ENCODE data around the gene RELT. TPM values are rescaled to one million over a fixed set of nuclear protein-coding genes. Genes with fewer than 3 reads are reported as not detected.

Gene RELT
- total and polyA plus RNA-seq, 10 donors, result 13.5 to 79.8 (median 39.5) TPM

DNA sequence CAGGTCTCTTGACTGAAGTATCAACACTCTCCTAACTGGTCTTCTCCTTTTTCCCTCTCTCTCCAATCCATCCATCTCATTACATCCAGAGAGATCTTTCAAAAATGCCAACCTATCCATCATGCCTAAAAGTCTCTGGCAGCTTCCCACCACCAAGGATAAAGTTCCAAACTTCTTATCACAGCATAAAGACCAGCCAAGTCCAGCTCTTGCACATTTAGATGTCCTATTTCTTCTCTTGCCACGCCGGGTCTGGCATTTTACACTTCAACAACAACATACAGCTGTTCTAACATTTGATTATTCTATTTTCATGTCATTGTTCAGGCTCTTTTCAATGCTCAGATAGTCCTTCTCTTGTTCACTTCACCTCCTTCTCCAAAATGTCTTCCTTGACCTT is 70.6 kb downstream of the RELT start:
- intact Hi-C loops (cut with DNase I; ENCODE audit: low total_unique reads), result no loop called here
- Histone ChIP-seq H3K4me3 (no peak overlapping the region), H3K27me3 (replicated peaks in 1 of 7) (no peaks in the 10 kb centered on the region), H3K36me3 (peaks cover 0 to 5% (median 0%) of the 10 kb centered on the region in 6 donors), H3K27ac (no peak overlapping the region), H3K9me3 (no peaks in the 10 kb centered on the region), H3K4me1 (peaks cover 0 to 12% (median 0%) of the 10 kb centered on the region in 6 donors)
- no peak for DNase-seq
- TF ChIP-seq POLR2AphosphoS5 (IDR thresholded peaks at IDR 0.05) (no peak), POLR2A (IDR thresholded peaks at IDR 0.05) (no peak)
- TF ChIP-seq, protein P1, sequence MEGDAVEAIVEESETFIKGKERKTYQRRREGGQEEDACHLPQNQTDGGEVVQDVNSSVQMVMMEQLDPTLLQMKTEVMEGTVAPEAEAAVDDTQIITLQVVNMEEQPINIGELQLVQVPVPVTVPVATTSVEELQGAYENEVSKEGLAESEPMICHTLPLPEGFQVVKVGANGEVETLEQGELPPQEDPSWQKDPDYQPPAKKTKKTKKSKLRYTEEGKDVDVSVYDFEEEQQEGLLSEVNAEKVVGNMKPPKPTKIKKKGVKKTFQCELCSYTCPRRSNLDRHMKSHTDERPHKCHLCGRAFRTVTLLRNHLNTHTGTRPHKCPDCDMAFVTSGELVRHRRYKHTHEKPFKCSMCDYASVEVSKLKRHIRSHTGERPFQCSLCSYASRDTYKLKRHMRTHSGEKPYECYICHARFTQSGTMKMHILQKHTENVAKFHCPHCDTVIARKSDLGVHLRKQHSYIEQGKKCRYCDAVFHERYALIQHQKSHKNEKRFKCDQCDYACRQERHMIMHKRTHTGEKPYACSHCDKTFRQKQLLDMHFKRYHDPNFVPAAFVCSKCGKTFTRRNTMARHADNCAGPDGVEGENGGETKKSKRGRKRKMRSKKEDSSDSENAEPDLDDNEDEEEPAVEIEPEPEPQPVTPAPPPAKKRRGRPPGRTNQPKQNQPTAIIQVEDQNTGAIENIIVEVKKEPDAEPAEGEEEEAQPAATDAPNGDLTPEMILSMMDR (IDR thresholded peaks at IDR 0.05 in 8 of 11, conservative IDR thresholded peaks at IDR 0.05 in 3 of 11), result no peak
- 88 to 96% (median 93%) methylated on average over 2 of the region's 2 CpGs for WGBS, 5 donors

Other genes with a start within 250 kb of the RELT start
- 100 to 1,000 TPM in 4 of 7 donors, 10 to 100 TPM in 3; 66.1 to 129 (median 110) TPM for gene FCHSD2, start 234.1 kb upstream of the RELT start, total RNA-seq
- gene FCHSD2, start 234.1 kb upstream of the RELT start, polyA plus RNA-seq, result 10 to 100 TPM; 30.2 to 35.0 (median 32.2) TPM
- gene P2RY2, start 158.1 kb upstream of the RELT start, total RNA-seq, result 10 to 100 TPM in 5 of 7 donors, 1 to 10 TPM in 2; 8.3 to 17.5 (median 12.0) TPM
- gene P2RY2, start 158.1 kb upstream of the RELT start, polyA plus RNA-seq, result 1 to 10 TPM in 2 of 3 donors, under 1 TPM in 1; 0.99 to 3.3 (median 1.2) TPM
- 100 to 1,000 TPM in 1 of 7 donors, 10 to 100 TPM in 6; 41.1 to 109 (median 63.9) TPM for gene P2RY6, start 104.1 kb upstream of the RELT start, total RNA-seq
- gene P2RY6, start 104.1 kb upstream of the RELT start, polyA plus RNA-seq, result 10 to 100 TPM in 2 of 3 donors, 1 to 10 TPM in 1; 8.2 to 25.2 (median 10.6) TPM
- gene ARHGEF17, start 68.1 kb upstream of the RELT start, total RNA-seq, result 10 to 100 TPM; 21.5 to 48.5 (median 41.6) TPM
- gene ARHGEF17, start 68.1 kb upstream of the RELT start, polyA plus RNA-seq, result 10 to 100 TPM in 1 of 3 donors, 1 to 10 TPM in 2; 5.1 to 17.0 (median 6.3) TPM
- gene FAM168A, start 221.7 kb downstream of the RELT start, total RNA-seq, result 10 to 100 TPM; 20.8 to 33.2 (median 25.0) TPM
- 1 to 10 TPM; 2.7 to 5.1 (median 2.8) TPM for gene FAM168A, start 221.7 kb downstream of the RELT start, polyA plus RNA-seq

All from spleen (tissue), 11 donors.